GM12878 (cell line): ENCODE measurements around the gene TUBGCP3. TPM values are rescaled to one million over a fixed set of nuclear protein-coding genes. Genes with fewer than 3 reads are reported as not detected.

Source experiments
- ATAC-seq: fragments of 200-7000 bp; cut with Tn5 transposase; 3 replicates; pipeline ENCODE4 v1.9.1; 2020; ENCODE audit warnings: mild to moderate bottlenecking, moderate library complexity
- BruUV-seq: library from RNA; stranded (reverse); fragments of 400-500 nt; replicated peaks from 2 replicates; lab custom pipeline; 2021; lab: Mats Ljungman, UMichigan
- CTCF ChIA-PET: fragments of 300-600 bp; sonication (Branson Sonifier 250); formaldehyde crosslinking; extraction: SDS; loops from one replicate; lab custom pipeline; 2021; ENCODE audit warnings: inconsistent platforms; lab: Yijun Ruan, JAX
- POLR2A ChIA-PET: fragments of 350-600 bp; formaldehyde crosslinking; extraction: SDS; loops from one replicate; lab custom pipeline; 2021; ENCODE audit warnings: inconsistent platforms; lab: Charles Lee
- RAD21 ChIA-PET: fragments of 300-600 bp; sonication (Branson Sonifier 250); formaldehyde crosslinking; loops from one replicate; lab custom pipeline; 2023; ENCODE audit warnings: antibody characterized with exemption; ENCODE audit not compliant: unreplicated experiment; lab: Charles Lee
- SMC1A ChIA-PET: fragments of 300-600 bp; sonication (Branson Sonifier 250); formaldehyde crosslinking; loops from one replicate; lab custom pipeline; 2023; ENCODE audit not compliant: unreplicated experiment, uncharacterized antibody; lab: Charles Lee
- DNase-seq: peaks from one replicate; pipeline ENCODE4 v3.0.0-alpha.2; 2011; ENCODE audit warnings: low read depth, low spot score
- FAIRE-seq: peaks from 3 replicates; lab custom pipeline; 2011; peaks lifted over from hg19 to GRCh38; lab: Jason Lieb, UNC
- H2AFZ ChIP-seq: 2 replicates; pipeline ENCODE4 v1.6.0; 2011; ENCODE audit warnings: low read depth, low read length, control low read depth; ENCODE audit not compliant: control insufficient read depth
- H3K27ac ChIP-seq: 2 replicates; pipeline ENCODE4 v1.5.1; 2011; ENCODE audit warnings: control low read depth; ENCODE audit not compliant: control insufficient read depth, insufficient read depth
- H3K27me3 ChIP-seq, 2 experiments: replicated peaks in 1 of 2; 2 replicates each; pipeline versions ENCODE4 v1.6.0 to v1.6.1; 2011; ENCODE audit warnings: low read length in 1 of 2; ENCODE audit not compliant: control insufficient read depth in 2 of 2, insufficient read depth in 2 of 2
- H3K36me3 ChIP-seq, 2 experiments: 2 replicates each; pipeline ENCODE4 v1.5.1; 2011; ENCODE audit warnings: low read length in 1 of 2; ENCODE audit not compliant: control insufficient read depth in 2 of 2, insufficient read depth in 2 of 2
- H3K4me1 ChIP-seq: 2 replicates; pipeline ENCODE4 v1.6.1; 2011; ENCODE audit warnings: mild to moderate bottlenecking, low read length, moderate library complexity, mixed read lengths; ENCODE audit not compliant: control insufficient read depth, insufficient read depth
- H3K4me2 ChIP-seq: 2 replicates; pipeline ENCODE4 v1.6.0; 2011; ENCODE audit warnings: control low read depth; ENCODE audit not compliant: control insufficient read depth, insufficient read depth
- H3K4me3 ChIP-seq: fragments of 200-600 bp; sonication (generic); 2 replicates; pipeline ENCODE4 v1.5.1; 2016
- H3K79me2 ChIP-seq: 2 replicates; pipeline ENCODE4 v1.6.0; 2011; ENCODE audit warnings: low read length; ENCODE audit not compliant: control insufficient read depth, insufficient read depth
- H3K9ac ChIP-seq: 2 replicates; pipeline ENCODE4 v1.8.0; 2011; ENCODE audit warnings: low read length, control low read depth, mixed read lengths; ENCODE audit not compliant: control insufficient read depth, insufficient read depth
- H3K9me3 ChIP-seq: replicated peaks from 3 replicates; pipeline ENCODE4 v1.5.1; 2011; ENCODE audit warnings: mild to moderate bottlenecking, low read length; ENCODE audit not compliant: control insufficient read depth, insufficient read depth
- H4K20me1 ChIP-seq: 2 replicates; pipeline ENCODE4 v1.6.0; 2011; ENCODE audit not compliant: control insufficient read depth, insufficient read depth
- BMI1 ChIP-seq: fragments of 450-650 bp; IDR thresholded peaks from 2 replicates; pipeline ENCODE4 v1.6.1; 2016; ENCODE audit warnings: mild to moderate bottlenecking, moderate library complexity, borderline replicate concordance
- ETV6 ChIP-seq, 2 experiments: fragments of 450-650 bp in 1 of 2; IDR thresholded peaks in 1 of 2; conservative IDR thresholded peaks in 1 of 2; 2 replicates each; pipeline ENCODE4 v1.6.1; 2014; ENCODE audit warnings: antibody characterized with exemption in 1 of 2, borderline replicate concordance in 1 of 2, low read depth in 1 of 2, mild to moderate bottlenecking in 1 of 2, moderate library complexity in 1 of 2
- HDAC2 ChIP-seq: fragments of 200-600 bp; sonication (generic); IDR thresholded peaks from 2 replicates; pipeline ENCODE4 v1.6.1; 2017
- HDAC6 ChIP-seq: fragments of 200-600 bp; sonication (generic); IDR thresholded peaks from one replicate; pipeline ENCODE4 v1.8.0; 2017; ENCODE audit warnings: antibody characterized with exemption; ENCODE audit not compliant: unreplicated experiment
- NBN ChIP-seq: fragments of 450-650 bp; IDR thresholded peaks from 2 replicates; pipeline ENCODE4 v1.6.1; 2016
- NFYB ChIP-seq: IDR thresholded peaks from 2 replicates; pipeline ENCODE4 v1.6.1; 2011; ENCODE audit warnings: low read depth, mild to moderate bottlenecking, low read length, improper control_type of control experiment, moderate library complexity; ENCODE audit not compliant: insufficient read depth
- POLR2A ChIP-seq: IDR thresholded peaks from 2 replicates; pipeline ENCODE4 v1.6.1; 2011; ENCODE audit warnings: low read depth, mild to moderate bottlenecking, low read length
- RB1 ChIP-seq: fragments of 450-650 bp; formaldehyde crosslinking; IDR thresholded peaks from 2 replicates; pipeline ENCODE4 v1.6.1; 2017; ENCODE audit warnings: mild to moderate bottlenecking, borderline replicate concordance
- RUNX3 ChIP-seq: IDR thresholded peaks from 2 replicates; pipeline ENCODE4 v1.6.1; 2012; ENCODE audit warnings: low read length, inconsistent platforms
- SUZ12 ChIP-seq: fragments of 200-600 bp; sonication (generic); IDR thresholded peaks from one replicate; pipeline ENCODE4 v1.6.1; 2018; ENCODE audit warnings: antibody characterized with exemption, mild to moderate bottlenecking; ENCODE audit not compliant: unreplicated experiment
- WGBS: methylation state at CpG from one replicate; pipeline ENCODE4 v1.1.6; 2016; ENCODE audit warnings: low lambda C conversion rate; ENCODE audit not compliant: insufficient replicate concordance, insufficient coverage; ENCODE audit errors: missing lambda C conversion rate; 5-methylcytosine and 5-hydroxymethylcytosine counted together
- in situ Hi-C: fragments of 300-500 bp; cut with MboI; formaldehyde crosslinking; loops from 9 replicates; pipeline ENCODE4 v1.14.3; 2018; ENCODE audit warnings: mixed read lengths
- intact Hi-C: fragments of 100-400 bp; cut with micrococcal nuclease; formaldehyde crosslinking; loops from one replicate; pipeline ENCODE4 v1.14.2; 2022; ENCODE audit not compliant: unreplicated experiment
- polyA plus RNA-seq, 11 experiments: library from polyadenylated mRNA; depleted of rRNA in 4 of 11; unstranded in 6 of 11; stranded (reverse) in 5 of 11; fragments of >200 nt; fragmentation: Nextera tagmentation in 4 of 11; fragmentation: Illumina TruSeq in 1 of 11; extraction: Ambion mirVana in 4 of 11; extraction: Trizol in 1 of 11; gene quantifications; 1 replicate in 1 of 11; 2 replicates in 10 of 11; pipeline versions ENCODE4 v1.2.1 to v1.2.3, GENCODE V29; 2011 to 2016; ENCODE audit warnings: inconsistent platforms in 2 of 11, missing spikeins in 2 of 11, low read depth in 1 of 11
- total RNA-seq, 4 experiments: library from RNA; depleted of rRNA in 3 of 4; stranded (reverse); fragments of >200 nt in 3 of 4; fragmentation: Illumina TruSeq in 1 of 4; extraction: Trizol in 1 of 4; gene quantifications; 2 replicates each; pipeline versions ENCODE4 v1.2.1 to v1.2.3, GENCODE V29; 2013 to 2021
- TF ChIP-seq, protein P1 (sequence below), 3 experiments: IDR thresholded peaks in 2 of 3; conservative IDR thresholded peaks in 1 of 3; 2 replicates each; pipeline ENCODE4 v1.5.1; 2011; ENCODE audit warnings: low read depth in 3 of 3, low read length in 3 of 3, mild to moderate bottlenecking in 3 of 3, control low read depth in 2 of 3, moderate library complexity in 2 of 3, inconsistent platforms in 1 of 3, mixed read lengths in 1 of 3; ENCODE audit not compliant: control insufficient read depth in 2 of 3, insufficient read depth in 1 of 3; ENCODE audit errors: extremely low read depth in 1 of 3
- TF ChIP-seq, protein P2 (sequence below): fragments of 450-650 bp; IDR thresholded peaks from 2 replicates; pipeline ENCODE4 v1.6.1; 2017; ENCODE audit warnings: mild to moderate bottlenecking
- TF ChIP-seq, protein P3 (sequence below): fragments of 450-650 bp; IDR thresholded peaks from 2 replicates; pipeline ENCODE4 v1.6.1; 2014; ENCODE audit warnings: mild to moderate bottlenecking
- TF ChIP-seq, protein P4 (sequence below): IDR thresholded peaks from 2 replicates; pipeline ENCODE4 v1.6.1; 2012; ENCODE audit warnings: low read depth, low read length, improper control_type of control experiment
- TF ChIP-seq, protein P5 (sequence below): fragments of 450-650 bp; IDR thresholded peaks from 2 replicates; pipeline ENCODE4 v1.6.1; 2017; ENCODE audit warnings: antibody characterized with exemption, mild to moderate bottlenecking, moderate library complexity

The TUBGCP3 gene
- total and polyA plus RNA-seq, 10 of the 15 experiments (the other 5 are each of a cell fraction or from before 2014, with no cell fraction given) = 4.0 to 34.0 (median 22.6) TPM

DNA sequence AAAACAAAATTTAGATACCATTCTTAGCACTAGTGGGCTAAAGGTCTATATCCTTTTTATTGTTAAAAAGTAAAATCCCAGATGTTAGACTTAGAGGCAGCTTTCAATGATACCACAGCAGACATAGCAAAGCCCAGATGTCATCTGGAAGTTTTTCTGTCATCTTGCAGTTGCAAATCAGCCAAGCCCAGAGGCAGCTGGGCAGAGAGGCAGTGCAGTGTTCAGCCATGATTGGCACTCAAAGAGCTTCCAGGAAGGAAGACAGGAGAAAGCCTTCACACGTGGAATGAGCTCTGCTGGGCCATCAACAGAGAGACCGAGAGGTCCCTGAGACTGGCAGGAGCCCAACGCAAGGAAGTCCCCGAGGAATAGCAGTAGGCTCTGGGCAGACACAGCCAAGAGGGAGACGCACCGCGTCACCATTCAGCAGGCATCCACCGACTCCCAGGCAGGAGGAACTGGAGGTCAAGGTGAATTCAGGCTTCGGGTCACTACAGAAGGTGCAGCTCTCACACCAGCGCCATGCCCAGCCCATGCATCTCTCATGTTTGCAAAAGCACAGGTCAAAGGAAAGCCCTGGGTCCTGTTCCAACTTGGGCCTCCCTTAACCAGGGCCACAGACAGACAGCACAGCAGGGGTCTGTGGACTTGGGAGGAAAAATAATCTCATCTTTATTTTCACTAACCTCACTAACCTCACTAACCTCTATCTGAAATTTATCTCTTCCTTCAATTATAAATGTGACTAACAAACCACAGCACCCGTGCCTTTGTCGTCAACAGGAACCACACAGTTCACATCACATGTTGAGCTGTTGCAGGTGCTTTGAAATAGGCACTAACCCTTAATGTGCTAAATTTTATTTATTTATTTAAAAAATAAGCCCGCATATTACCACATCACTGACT lies 54.9 kb downstream of the TUBGCP3 start:
- no peak overlapping the region for H3K4me2 ChIP-seq
- no peak for DNase-seq
- no peak overlapping the region for H2AFZ ChIP-seq
- BruUV-seq = no TSS peak
- no peaks in the 10 kb centered on the region for H3K4me1 ChIP-seq
- no peaks in the 10 kb centered on the region for H3K9me3 ChIP-seq
- H3K27ac ChIP-seq = no peak overlapping the region
- H3K36me3 ChIP-seq = no peaks in the 10 kb centered on the region; a peak in 1 of 4 replicates
- no peaks in the 10 kb centered on the region for H4K20me1 ChIP-seq
- in situ Hi-C loops (no loop called here), intact Hi-C loops (no loop called here)
- no peaks in the 10 kb centered on the region for H3K27me3 ChIP-seq
- ChIA-PET CTCF (no interaction called here), RAD21 (no interaction called here), SMC1A (no interaction called here), POLR2A (no interaction called here)
- ATAC-seq = no peak
- TF ChIP-seq, protein P1, sequence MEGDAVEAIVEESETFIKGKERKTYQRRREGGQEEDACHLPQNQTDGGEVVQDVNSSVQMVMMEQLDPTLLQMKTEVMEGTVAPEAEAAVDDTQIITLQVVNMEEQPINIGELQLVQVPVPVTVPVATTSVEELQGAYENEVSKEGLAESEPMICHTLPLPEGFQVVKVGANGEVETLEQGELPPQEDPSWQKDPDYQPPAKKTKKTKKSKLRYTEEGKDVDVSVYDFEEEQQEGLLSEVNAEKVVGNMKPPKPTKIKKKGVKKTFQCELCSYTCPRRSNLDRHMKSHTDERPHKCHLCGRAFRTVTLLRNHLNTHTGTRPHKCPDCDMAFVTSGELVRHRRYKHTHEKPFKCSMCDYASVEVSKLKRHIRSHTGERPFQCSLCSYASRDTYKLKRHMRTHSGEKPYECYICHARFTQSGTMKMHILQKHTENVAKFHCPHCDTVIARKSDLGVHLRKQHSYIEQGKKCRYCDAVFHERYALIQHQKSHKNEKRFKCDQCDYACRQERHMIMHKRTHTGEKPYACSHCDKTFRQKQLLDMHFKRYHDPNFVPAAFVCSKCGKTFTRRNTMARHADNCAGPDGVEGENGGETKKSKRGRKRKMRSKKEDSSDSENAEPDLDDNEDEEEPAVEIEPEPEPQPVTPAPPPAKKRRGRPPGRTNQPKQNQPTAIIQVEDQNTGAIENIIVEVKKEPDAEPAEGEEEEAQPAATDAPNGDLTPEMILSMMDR (IDR thresholded peaks at IDR 0.05 in 2 of 3, conservative IDR thresholded peaks at IDR 0.05 in 1 of 3; ENCODE audit: control insufficient read depth in 2 of 3, extremely low read depth in 1 of 3, insufficient read depth in 1 of 3, low read depth in 3 of 3, low read length in 3 of 3) = no peak
- TF ChIP-seq RUNX3 (no peak), NBN (no peak), SUZ12 (no peak), RB1 (no peak), HDAC6 (no peak), ETV6 (conservative IDR thresholded peaks at IDR 0.05 in 1 of 2, IDR thresholded peaks at IDR 0.05 in 1 of 2; ENCODE audit: borderline replicate concordance in 1 of 2, low read depth in 1 of 2) (no peak), NFYB (no peak), POLR2A (no peak), HDAC2 (no peak), BMI1 (no peak)
- TF ChIP-seq, protein P2, sequence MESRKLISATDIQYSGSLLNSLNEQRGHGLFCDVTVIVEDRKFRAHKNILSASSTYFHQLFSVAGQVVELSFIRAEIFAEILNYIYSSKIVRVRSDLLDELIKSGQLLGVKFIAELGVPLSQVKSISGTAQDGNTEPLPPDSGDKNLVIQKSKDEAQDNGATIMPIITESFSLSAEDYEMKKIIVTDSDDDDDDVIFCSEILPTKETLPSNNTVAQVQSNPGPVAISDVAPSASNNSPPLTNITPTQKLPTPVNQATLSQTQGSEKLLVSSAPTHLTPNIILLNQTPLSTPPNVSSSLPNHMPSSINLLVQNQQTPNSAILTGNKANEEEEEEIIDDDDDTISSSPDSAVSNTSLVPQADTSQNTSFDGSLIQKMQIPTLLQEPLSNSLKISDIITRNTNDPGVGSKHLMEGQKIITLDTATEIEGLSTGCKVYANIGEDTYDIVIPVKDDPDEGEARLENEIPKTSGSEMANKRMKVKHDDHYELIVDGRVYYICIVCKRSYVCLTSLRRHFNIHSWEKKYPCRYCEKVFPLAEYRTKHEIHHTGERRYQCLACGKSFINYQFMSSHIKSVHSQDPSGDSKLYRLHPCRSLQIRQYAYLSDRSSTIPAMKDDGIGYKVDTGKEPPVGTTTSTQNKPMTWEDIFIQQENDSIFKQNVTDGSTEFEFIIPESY = no peak
- TF ChIP-seq, protein P3, sequence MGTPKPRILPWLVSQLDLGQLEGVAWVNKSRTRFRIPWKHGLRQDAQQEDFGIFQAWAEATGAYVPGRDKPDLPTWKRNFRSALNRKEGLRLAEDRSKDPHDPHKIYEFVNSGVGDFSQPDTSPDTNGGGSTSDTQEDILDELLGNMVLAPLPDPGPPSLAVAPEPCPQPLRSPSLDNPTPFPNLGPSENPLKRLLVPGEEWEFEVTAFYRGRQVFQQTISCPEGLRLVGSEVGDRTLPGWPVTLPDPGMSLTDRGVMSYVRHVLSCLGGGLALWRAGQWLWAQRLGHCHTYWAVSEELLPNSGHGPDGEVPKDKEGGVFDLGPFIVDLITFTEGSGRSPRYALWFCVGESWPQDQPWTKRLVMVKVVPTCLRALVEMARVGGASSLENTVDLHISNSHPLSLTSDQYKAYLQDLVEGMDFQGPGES = no peak
- TF ChIP-seq, protein P4, sequence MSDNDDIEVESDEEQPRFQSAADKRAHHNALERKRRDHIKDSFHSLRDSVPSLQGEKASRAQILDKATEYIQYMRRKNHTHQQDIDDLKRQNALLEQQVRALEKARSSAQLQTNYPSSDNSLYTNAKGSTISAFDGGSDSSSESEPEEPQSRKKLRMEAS = no peak
- TF ChIP-seq, protein P5, sequence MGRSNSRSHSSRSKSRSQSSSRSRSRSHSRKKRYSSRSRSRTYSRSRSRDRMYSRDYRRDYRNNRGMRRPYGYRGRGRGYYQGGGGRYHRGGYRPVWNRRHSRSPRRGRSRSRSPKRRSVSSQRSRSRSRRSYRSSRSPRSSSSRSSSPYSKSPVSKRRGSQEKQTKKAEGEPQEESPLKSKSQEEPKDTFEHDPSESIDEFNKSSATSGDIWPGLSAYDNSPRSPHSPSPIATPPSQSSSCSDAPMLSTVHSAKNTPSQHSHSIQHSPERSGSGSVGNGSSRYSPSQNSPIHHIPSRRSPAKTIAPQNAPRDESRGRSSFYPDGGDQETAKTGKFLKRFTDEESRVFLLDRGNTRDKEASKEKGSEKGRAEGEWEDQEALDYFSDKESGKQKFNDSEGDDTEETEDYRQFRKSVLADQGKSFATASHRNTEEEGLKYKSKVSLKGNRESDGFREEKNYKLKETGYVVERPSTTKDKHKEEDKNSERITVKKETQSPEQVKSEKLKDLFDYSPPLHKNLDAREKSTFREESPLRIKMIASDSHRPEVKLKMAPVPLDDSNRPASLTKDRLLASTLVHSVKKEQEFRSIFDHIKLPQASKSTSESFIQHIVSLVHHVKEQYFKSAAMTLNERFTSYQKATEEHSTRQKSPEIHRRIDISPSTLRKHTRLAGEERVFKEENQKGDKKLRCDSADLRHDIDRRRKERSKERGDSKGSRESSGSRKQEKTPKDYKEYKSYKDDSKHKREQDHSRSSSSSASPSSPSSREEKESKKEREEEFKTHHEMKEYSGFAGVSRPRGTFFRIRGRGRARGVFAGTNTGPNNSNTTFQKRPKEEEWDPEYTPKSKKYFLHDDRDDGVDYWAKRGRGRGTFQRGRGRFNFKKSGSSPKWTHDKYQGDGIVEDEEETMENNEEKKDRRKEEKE = no peak
- no peak for FAIRE-seq
- no peak overlapping the region for H3K9ac ChIP-seq
- H3K79me2 ChIP-seq = no peaks in the 10 kb centered on the region
- 96% methylated on average over 13 of the region's 13 CpGs for WGBS
- H3K4me3 ChIP-seq = no peak overlapping the region
